Ishikawa (cell line): ENCODE measurements around the gene CIAPIN1.

Experiments
- CEBPB ChIP-seq: IDR thresholded peaks from 2 replicates; pipeline ENCODE4 v1.6.1; 2012
- CREB1 ChIP-seq: IDR thresholded peaks from 2 replicates; pipeline ENCODE4 v1.6.1; 2012; ENCODE audit warnings: low read depth
- EP300 ChIP-seq: IDR thresholded peaks from 2 replicates; pipeline ENCODE4 v1.6.1; 2012; ENCODE audit warnings: borderline replicate concordance
- TAF1 ChIP-seq: IDR thresholded peaks from 2 replicates; pipeline ENCODE4 v1.6.1; 2012; ENCODE audit warnings: low read depth, mild to moderate bottlenecking
- TEAD4 ChIP-seq: IDR thresholded peaks from 2 replicates; pipeline ENCODE4 v1.6.1; 2012
- YY1 ChIP-seq: IDR thresholded peaks from 2 replicates; pipeline ENCODE4 v1.6.1; 2012; ENCODE audit warnings: low read depth
- ZBTB7A ChIP-seq: IDR thresholded peaks from 2 replicates; pipeline ENCODE4 v1.6.1; 2012; ENCODE audit warnings: low read depth
- TF ChIP-seq, protein P1 (sequence below): IDR thresholded peaks from 2 replicates; pipeline ENCODE4 v1.6.1; 2012; ENCODE audit warnings: low read depth, mild to moderate bottlenecking

DNA sequence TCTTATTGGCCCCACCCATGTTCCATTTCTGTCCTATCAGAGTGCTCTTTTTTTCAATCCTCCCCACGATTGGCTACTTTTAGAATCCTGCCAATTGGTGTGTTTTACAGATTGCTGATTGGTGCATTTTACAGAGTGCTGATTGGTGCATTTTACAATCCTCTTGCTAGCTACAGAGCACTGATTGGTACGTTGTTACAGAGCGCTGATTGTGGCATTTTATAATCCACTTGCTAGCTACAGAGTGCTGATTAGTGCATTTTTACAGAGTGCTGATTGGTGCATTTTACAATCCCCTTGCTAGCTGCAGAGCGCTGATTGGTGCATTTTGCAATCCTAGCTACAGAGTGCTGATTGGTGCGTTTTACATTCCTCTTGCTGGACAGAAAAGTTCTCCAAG lies 52.2 kb downstream of the CIAPIN1 start:
- no peak for TF ChIP-seq CREB1
- TF ChIP-seq CEBPB, result no peak
- no peak for TF ChIP-seq YY1
- TF ChIP-seq EP300, result no peak
- TF ChIP-seq, protein P1, sequence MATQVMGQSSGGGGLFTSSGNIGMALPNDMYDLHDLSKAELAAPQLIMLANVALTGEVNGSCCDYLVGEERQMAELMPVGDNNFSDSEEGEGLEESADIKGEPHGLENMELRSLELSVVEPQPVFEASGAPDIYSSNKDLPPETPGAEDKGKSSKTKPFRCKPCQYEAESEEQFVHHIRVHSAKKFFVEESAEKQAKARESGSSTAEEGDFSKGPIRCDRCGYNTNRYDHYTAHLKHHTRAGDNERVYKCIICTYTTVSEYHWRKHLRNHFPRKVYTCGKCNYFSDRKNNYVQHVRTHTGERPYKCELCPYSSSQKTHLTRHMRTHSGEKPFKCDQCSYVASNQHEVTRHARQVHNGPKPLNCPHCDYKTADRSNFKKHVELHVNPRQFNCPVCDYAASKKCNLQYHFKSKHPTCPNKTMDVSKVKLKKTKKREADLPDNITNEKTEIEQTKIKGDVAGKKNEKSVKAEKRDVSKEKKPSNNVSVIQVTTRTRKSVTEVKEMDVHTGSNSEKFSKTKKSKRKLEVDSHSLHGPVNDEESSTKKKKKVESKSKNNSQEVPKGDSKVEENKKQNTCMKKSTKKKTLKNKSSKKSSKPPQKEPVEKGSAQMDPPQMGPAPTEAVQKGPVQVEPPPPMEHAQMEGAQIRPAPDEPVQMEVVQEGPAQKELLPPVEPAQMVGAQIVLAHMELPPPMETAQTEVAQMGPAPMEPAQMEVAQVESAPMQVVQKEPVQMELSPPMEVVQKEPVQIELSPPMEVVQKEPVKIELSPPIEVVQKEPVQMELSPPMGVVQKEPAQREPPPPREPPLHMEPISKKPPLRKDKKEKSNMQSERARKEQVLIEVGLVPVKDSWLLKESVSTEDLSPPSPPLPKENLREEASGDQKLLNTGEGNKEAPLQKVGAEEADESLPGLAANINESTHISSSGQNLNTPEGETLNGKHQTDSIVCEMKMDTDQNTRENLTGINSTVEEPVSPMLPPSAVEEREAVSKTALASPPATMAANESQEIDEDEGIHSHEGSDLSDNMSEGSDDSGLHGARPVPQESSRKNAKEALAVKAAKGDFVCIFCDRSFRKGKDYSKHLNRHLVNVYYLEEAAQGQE, result no peak
- TF ChIP-seq TAF1, result no peak
- no peak for TF ChIP-seq ZBTB7A
- no peak for TF ChIP-seq TEAD4
